PC-9 (cell line): ENCODE results near the gene IL17RB.

ENCODE experiments used
- CTCF ChIP-seq: fragments of 200-600 bp; sonication (generic); conservative IDR thresholded peaks from 2 replicates; pipeline ENCODE4 v1.6.1; 2017; ENCODE audit warnings: mixed run types, antibody characterized with exemption, mild to moderate bottlenecking, moderate library complexity
- EZH2 ChIP-seq: fragments of 200-600 bp; sonication (generic); IDR thresholded peaks from 2 replicates; pipeline ENCODE4 v1.8.0; 2017; ENCODE audit warnings: antibody characterized with exemption, low read depth

GRCh38 chr3:53881691-53882593 is 35.6 kb downstream of the IL17RB start, which contains the start of gene ACTR8:
- TF ChIP-seq CTCF (no peak), EZH2 (no peak)
